ENCODE measurements around the gene WDR33.

DNA sequence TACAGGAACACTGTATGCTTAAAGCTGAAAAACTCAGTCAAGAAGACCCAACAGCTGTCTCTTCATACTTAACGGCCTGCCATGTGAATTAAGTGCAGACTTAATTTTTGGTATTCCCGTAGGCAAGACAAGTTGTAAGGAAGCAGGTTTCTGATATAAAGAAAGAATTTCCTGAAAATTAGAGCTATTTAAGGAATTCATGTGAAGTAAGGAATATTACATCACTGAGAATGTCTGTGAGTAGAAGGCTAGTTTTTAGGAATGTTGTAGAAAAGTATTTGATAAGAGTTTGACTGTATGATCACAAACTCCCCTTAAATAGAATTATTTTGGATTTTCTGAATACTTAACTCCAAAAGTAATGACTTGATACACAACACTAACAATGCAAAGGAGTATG is 51.0 kb downstream of the WDR33 start:
- no peak for TF ChIP-seq POLR2A (IDR thresholded peaks at IDR 0.05)
- TF ChIP-seq, protein P1, sequence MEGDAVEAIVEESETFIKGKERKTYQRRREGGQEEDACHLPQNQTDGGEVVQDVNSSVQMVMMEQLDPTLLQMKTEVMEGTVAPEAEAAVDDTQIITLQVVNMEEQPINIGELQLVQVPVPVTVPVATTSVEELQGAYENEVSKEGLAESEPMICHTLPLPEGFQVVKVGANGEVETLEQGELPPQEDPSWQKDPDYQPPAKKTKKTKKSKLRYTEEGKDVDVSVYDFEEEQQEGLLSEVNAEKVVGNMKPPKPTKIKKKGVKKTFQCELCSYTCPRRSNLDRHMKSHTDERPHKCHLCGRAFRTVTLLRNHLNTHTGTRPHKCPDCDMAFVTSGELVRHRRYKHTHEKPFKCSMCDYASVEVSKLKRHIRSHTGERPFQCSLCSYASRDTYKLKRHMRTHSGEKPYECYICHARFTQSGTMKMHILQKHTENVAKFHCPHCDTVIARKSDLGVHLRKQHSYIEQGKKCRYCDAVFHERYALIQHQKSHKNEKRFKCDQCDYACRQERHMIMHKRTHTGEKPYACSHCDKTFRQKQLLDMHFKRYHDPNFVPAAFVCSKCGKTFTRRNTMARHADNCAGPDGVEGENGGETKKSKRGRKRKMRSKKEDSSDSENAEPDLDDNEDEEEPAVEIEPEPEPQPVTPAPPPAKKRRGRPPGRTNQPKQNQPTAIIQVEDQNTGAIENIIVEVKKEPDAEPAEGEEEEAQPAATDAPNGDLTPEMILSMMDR (IDR thresholded peaks at IDR 0.05), result no peak
